HG02798 (cell line): Measurements from ENCODE around the gene TNPO3.

ENCODE experiments used
- ATAC-seq: cut with Tn5 transposase; IDR thresholded peaks from one replicate; pipeline ENCODE4 v1.9.1; 2021; ENCODE audit warnings: mild to moderate bottlenecking; ENCODE audit not compliant: unreplicated experiment, poor library complexity

The TNPO3 gene

DNA sequence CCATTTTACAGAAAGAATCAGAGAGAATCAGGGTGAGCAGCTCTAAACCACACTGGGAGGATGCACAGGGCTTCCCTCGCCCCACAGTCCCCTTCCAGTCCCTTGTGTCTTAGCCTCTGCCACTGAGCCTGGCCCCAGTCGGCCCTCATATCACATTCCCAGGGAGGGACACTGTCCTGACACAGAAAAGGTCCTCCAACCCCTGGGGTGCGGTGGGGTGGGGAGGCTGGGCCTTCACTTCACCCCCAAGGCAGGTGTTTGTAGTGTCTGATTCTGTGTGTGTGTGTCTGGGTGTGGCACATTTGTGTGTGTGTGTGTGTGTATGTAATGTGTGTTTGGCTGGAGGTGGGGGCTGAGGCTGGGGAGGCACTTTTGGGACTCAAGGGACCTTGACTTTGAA lies 142.6 kb downstream of the TNPO3 start:
- ATAC-seq = no peak

DNA sequence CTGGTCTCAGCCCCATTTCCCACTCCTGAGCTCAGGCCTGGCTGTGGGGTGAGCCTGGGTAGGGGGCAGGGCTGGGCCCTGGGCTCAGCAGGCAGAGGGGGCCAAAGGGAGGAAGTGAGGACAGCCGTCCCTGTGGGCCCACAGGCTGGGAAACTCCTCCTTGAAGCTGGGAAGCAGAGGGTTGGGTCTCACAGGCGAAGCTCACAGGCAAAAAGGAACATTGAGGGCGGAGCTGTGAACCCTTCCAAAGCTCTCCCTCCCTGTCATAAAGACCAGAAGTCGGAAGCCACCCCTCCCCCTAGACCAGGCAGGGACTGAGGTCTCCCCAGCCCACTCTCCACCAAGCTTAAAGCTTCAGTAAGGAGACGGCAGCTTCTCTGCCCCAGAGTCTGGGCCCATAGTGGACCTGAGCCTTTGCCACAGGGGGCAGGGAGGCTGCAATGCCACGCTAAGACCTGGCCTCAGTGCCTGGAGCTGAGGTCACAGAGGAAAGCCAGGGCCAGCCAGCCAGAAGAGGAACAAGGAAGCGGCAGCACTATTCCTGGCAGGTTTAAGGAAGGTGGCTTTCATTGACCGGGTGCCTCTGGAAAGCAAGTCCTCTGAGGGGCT lies 143.4 kb downstream of the TNPO3 start:
- ATAC-seq = no peak

DNA sequence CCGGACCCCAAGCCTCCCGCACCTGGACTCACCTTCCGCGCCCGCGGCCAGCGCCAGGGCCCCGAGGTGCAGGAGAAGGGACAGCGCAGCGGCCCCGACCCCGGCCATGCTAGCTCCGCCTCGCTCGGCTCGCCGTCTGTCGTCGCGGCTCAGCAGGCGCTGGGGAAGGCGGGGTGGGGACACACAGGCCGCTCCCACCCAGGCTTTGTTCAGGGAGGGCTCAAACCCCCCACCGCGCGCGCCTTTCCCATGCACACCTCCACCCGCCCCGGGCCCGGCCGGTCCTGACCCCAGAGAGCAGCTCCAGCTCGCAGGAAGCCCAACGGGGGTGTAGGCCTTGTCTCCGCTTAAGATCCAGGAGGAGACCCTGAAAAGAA lies 144.4 kb downstream of the TNPO3 start, which contains the start of gene KCP:
Gene KCP (minus strand): TSS at position 141 of the 377 bp plus-strand sequence. CDS start 33 bp downstream, at position 108.
- ATAC-seq = no peak

DNA sequence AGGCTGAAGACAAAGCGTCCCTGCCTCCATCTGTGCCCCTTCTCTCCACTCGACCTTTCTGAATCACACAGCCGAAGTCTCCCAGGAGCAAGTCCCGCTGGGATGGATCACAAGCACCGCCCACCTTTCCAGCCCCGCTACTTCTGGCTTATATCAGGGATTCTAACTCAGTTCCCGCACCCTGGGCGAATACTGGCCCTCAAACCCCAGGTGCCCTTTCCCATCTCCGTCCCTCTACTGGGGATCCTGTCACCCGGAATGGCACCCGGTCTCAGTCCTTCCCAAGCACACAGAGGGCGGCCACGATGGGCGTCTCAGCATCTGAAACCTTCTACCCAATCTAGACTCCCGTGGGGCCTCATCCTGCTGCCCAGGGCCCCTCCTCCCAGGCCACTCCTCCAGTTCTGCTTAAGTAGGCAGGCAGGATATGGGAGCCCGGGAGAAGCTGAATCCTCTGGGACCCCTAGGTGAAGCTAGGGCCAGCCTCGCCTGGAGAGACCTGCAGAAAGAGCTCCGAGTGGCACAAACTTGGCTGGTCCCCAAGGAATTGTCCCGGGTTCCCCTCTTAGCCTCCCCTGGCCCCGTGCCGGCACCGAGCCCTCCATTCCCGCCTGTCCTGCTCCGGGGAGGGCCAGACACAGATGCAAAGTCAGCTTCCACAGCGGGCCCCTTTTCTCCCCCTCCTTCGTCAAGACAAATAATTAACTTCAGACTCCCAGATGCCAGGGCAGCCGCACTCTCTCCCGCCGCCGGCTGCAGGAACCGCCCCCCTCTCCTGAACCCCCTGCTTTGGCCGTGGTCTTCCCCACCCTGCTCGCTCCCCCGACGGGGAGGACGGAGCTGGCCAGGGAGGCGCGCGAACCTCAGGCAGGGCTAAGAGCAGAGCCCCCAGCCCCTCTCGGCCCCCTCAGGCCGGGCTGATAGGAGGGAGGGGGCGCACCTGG lies 145.0 kb downstream of the TNPO3 start:
- no peak for ATAC-seq

DNA sequence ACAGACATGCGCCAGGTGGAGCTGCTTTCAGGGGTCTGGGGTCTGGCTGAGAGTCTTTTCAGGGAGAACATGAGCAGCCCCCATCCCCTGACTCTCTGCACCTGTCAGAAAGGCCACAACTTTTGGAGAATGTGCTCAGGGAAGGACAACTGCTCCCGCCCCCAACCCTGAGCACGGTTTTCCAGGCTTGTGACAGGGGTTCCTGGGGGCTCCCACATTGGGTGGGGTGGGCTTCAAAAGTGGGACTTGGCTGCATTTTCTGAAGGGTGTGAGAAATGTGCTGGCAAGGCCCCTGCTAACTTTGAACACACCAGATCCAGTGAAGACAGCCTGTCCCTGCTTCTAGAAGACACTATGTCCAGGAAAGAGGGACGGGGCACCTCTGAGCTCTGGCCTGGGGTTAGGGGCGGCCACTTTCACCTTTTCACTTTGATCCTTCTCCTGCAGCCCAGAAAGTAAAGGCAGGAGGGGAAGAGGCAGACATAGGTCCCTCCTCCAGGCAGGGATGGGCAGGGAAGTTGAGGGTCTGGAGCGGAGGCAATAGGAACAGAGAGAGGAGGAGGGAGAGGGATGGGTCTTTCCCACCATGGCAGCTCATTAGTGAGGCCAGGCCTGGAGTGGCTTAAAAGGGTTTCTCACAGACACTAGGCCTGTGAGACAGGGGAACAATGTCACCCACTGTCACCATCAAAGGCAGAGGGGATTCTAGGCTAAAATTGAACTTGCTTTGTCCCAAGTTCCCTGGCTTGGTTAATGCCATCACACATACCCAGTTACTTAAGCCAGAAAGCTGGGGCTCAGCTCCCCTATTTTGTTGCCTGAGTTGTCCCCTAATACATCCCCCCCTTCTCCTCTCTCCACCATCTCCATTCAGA lies 145.9 kb downstream of the TNPO3 start:
- no peak for ATAC-seq

DNA sequence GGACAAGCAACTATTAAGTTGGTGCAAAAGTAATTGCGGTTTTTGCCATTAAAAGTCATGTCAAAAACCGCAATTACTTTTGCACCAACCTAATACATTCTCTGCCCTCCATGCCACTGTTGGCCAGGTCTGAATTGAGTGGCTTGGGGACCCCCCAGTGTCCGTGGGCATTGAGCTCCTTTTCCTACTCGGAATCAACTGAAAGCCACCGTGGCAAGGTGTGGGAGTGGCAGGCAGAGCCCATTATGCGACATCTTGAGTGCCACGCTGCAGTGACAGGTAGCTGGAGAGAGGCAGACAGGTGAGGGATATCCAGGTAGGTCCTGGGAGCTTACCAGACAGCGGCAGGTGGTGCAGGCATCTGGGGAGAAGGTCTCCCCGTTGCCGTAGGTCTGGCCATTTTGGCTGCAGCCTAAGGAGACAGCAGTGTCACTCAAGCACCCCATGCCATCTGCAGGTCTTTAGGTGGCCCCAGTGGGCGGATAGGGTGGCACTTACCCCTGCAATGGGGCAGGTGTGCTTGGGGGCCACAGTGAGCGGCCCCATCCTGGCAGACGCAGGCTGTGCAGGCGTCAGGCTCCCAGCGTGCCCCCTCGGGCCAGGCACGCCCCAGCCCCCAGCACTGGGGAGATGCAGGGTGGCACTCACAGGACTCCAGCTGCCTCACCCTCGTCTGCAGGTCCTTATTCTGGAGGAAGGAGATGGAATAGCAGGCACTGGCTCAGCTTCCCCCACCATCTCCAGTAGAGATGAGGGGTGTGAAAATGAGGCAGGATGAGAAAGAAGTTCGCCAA lies 147.9 kb downstream of the TNPO3 start:
- no peak for ATAC-seq

DNA sequence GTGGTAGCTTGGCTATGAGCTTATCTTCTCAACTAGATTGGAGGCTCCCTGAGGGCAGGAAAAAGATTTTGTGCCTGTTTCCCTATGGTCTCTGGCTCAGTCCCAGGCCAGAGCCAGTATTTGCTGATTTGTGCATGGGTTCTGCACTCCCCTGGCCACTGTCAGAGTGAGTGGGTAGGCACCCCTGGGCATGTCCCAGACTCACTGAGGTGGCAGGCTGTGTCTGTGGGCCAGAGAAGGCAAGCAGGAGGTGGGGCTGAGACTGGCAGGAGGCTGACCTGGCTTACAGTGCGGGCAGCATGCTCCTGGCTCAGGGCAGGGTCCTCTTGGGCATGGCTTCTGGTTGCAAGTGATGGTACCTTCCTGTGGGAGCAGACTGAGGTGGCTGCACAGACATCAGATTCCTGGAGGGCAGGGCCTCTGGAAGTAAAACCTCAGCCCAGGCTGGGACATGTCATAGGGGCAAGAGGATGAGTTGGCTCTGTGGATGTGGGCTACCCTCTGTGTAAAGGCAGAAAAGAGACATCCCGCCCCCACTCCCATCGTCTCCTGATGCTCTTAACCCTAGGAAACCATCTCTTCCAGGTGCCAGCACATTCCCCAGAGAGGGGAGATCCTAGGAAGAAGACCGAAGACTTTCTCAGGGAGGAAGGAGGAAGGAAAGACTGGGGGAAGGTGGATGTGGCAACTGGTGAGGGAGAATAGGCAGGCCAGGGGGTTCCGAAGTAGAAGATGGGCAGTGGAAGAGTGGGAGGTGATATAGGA lies 148.7 kb downstream of the TNPO3 start:
- no peak for ATAC-seq

DNA sequence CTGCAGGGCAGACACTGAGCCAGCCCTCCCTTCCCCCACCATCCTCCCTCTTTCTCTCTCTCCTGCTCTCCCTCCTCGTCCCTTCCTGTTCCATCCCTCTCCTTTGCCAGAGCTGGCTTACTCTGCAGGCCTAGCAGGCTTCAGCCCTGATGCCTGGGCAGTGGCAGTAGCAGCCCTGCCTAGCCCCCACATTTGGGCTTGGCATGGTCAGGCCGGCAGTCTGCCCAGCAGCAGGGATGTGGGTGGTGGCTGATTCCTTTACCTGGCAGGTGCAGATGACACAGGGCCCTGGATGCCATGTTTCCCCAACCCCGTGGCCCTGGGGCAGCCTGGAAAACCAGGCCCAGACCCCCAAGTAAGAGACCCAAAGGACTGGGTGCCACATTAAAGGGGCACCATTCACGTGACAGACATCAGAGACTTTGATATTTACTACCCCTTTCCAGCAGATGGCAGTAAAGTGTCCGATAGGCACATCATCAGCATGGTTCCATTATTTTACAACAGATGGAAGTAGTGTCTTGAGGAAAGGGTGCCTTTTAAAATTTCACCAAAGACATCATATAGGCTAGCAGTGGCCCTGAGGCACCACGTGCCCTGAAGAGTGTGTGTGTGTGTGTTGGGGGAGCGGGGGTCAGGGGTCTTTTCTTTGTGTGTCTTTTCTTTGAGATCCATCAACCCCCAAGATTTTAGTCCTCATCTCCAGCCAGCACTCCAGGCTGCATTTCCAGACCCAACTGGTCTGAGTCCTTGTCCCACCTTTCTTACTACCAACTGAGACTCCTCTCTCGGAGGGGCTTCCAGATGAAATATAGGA lies 150.3 kb downstream of the TNPO3 start:
- ATAC-seq = peak; percentile 51
